ENCODE measurements around the gene POLE3. TPM values are rescaled to one million over a fixed set of nuclear protein-coding genes. Genes with fewer than 3 reads are reported as not detected.

The POLE3 gene
- total and polyA plus RNA-seq, 9 of the 15 experiments (the other 6 are each of a cell fraction or from before 2014, with no cell fraction given) = 52.6 to 179 (median 110) TPM

- TF ChIP-seq GMEB1 (CRISPR knock-in tag; IDR thresholded peaks at IDR 0.05) (peak; percentile 79), HOXB6 (CRISPR knock-in tag; IDR thresholded peaks at IDR 0.05; ENCODE audit: borderline replicate concordance) (no peak), HBP1 (CRISPR knock-in tag; IDR thresholded peaks at IDR 0.05) (no peak), SMARCC2 (IDR thresholded peaks at IDR 0.05; ENCODE audit: low read depth) (no peak), LARP7 (IDR thresholded peaks at IDR 0.05) (no peak), CHCHD3 (CRISPR knock-in tag; IDR thresholded peaks at IDR 0.05) (no peak), SMAD1 (IDR thresholded peaks at IDR 0.05; ENCODE audit: low read depth, low read length, partially characterized antibody) (peak; percentile 62), JUN (IDR thresholded peaks at IDR 0.05; ENCODE audit: borderline replicate concordance, low read depth, low read length) (peak; percentile 82), JUN (CRISPR knock-in tag; IDR thresholded peaks at IDR 0.05; ENCODE audit: borderline replicate concordance) (peak; percentile 78; the same call in 1 of the 2 replicates), RERE (CRISPR knock-in tag; IDR thresholded peaks at IDR 0.05; ENCODE audit: borderline replicate concordance) (no peak), POU5F1 (IDR thresholded peaks at IDR 0.05; ENCODE audit: borderline replicate concordance, low read depth, low read length, partially characterized antibody) (peak; percentile 86), ZNF274 (IDR thresholded peaks at IDR 0.05; ENCODE audit: borderline replicate concordance, low read depth, low read length) (no peak), GABPA (tag; conservative IDR thresholded peaks at IDR 0.05; ENCODE audit: low read depth) (peak; percentile 79), MBD2 (IDR thresholded peaks at IDR 0.05; ENCODE audit: borderline replicate concordance, low read depth) (peak; percentile 23; the same call in 1 of the 2 replicates), PYGO2 (tag; IDR thresholded peaks at IDR 0.05) (no peak), HMGXB4 (CRISPR knock-in tag; IDR thresholded peaks at IDR 0.05) (no peak; the same call in 1 of the 2 replicates)
Measured at GRCh38 chr9:113410207-113410864, at the start of gene POLE3, which contains the start of gene C9orf43 (continued).
